NCI-H128 (cell line): Measurements from ENCODE around the gene BOLA1.
A peak's percentile ranks its signal among the peaks of the same experiment; 100 is the strongest.
"Not testable (repeated sequence)": the region's sequence is repeated elsewhere in the genome, so short reads cannot be mapped to it uniquely, and the experiment has no call there.

Experiments used
- DNase-seq: peaks from one replicate; lab custom pipeline; 2025; ENCODE audit not compliant: unreplicated experiment; lab: John Stamatoyannopoulos, UW

Gene BOLA1

GRCh38 chr1:149886396-149887195 is 12.8 kb upstream of the BOLA1 start:
- DNase-seq, result peak; percentile 95

- DNase-seq, result not testable (repeated sequence)
Observed at GRCh38 chr1:149887196-149887455, 12.2 kb upstream of the BOLA1 start.

- DNase-seq, result peak; percentile 91
Observed at GRCh38 chr1:149887456-149888246, 11.7 kb upstream of the BOLA1 start.

GRCh38 chr1:149888247-149888998 is 10.9 kb upstream of the BOLA1 start:
- peak; percentile 26 for DNase-seq

GRCh38 chr1:149888999-149889289 is 10.4 kb upstream of the BOLA1 start:
- DNase-seq, result no peak

- no peak for DNase-seq
Observed at GRCh38 chr1:149896575-149896974, 2.8 kb upstream of the BOLA1 start.

GRCh38 chr1:149903836-149904491 is 4.6 kb downstream of the BOLA1 start:
- no peak for DNase-seq

GRCh38 chr1:149906570-149907075 is 7.3 kb downstream of the BOLA1 start:
- no peak for DNase-seq

GRCh38 chr1:149914545-149914944 is 15.2 kb downstream of the BOLA1 start:
- no peak for DNase-seq

- no peak for DNase-seq
Observed at GRCh38 chr1:149915429-149916192, 16.2 kb downstream of the BOLA1 start.

GRCh38 chr1:149916193-149916897 is 17.0 kb downstream of the BOLA1 start:
- no peak for DNase-seq

- no peak for DNase-seq
Observed at GRCh38 chr1:149916898-149917252, 17.5 kb downstream of the BOLA1 start.

GRCh38 chr1:149917571-149918144 is 18.3 kb downstream of the BOLA1 start, which contains the start of gene SV2A:
SV2A (minus strand) TSS chr1:149917844; CDS start chr1:149913840, 4,004 bp downstream.
- peak; percentile 47 for DNase-seq

- no peak for DNase-seq
Observed at GRCh38 chr1:149923626-149924025, 24.3 kb downstream of the BOLA1 start.

- no peak for DNase-seq
Observed at GRCh38 chr1:149925345-149925744, 26.0 kb downstream of the BOLA1 start.

- no peak for DNase-seq
Observed at GRCh38 chr1:149925751-149926150, 26.4 kb downstream of the BOLA1 start.

- DNase-seq, result no peak
Observed at GRCh38 chr1:149926296-149926695, 26.9 kb downstream of the BOLA1 start.

GRCh38 chr1:149927056-149927562 is 27.7 kb downstream of the BOLA1 start:
- DNase-seq, result no peak
